ENCODE results near the gene GYG2.

- TF ChIP-seq CTCF (conservative IDR thresholded peaks at IDR 0.05; ENCODE audit: low read depth, low read length) (no peak), EZH2 (IDR thresholded peaks at IDR 0.05; ENCODE audit: low read length, unreplicated experiment) (no peak)
Observed at GRCh38 chrX:2870650-2871049, 41.9 kb downstream of the GYG2 start.

All from PC-3 (cell line).